K562 (cell line): ENCODE measurements around the gene SEPTIN1. TPM values are rescaled to one million over a fixed set of nuclear protein-coding genes. Genes with fewer than 3 reads are reported as not detected.

Source experiments
- DPF2 ChIP-seq: fragments of 450-650 bp; IDR thresholded peaks from 2 replicates; pipeline ENCODE4 v1.6.1; 2016
- MAZ ChIP-seq, 2 experiments: fragments of 450-650 bp in 1 of 2; sonication (generic) in 1 of 2; formaldehyde crosslinking; IDR thresholded peaks in 1 of 2; conservative IDR thresholded peaks in 1 of 2; 2 replicates each; pipeline versions ENCODE4 v1.4.0 to v1.5.0; 2020; ENCODE audit warnings: mild to moderate bottlenecking in 1 of 2, missing genetic modification reagents in 1 of 2
- NCOR1 ChIP-seq: fragments of 450-650 bp; IDR thresholded peaks from 2 replicates; pipeline ENCODE4 v1.6.1; 2016; ENCODE audit warnings: mild to moderate bottlenecking, moderate library complexity
- NR2C2 ChIP-seq, 2 experiments: fragments of 200-800 bp in 1 of 2; sonication (Bioruptor generic) in 1 of 2; sonication (generic) in 1 of 2; formaldehyde crosslinking in 1 of 2; IDR thresholded peaks; 2 replicates each; pipeline versions ENCODE4 v1.6.1 to v1.8.0; 2016 to 2022; ENCODE audit warnings: mild to moderate bottlenecking in 1 of 2, missing compliant biosample characterization in 1 of 2, missing genetic modification characterization in 1 of 2, missing genetic modification reagents in 1 of 2
- PHB2 ChIP-seq: fragments of 450-650 bp; IDR thresholded peaks from 2 replicates; pipeline ENCODE4 v1.6.1; 2017; ENCODE audit warnings: low read depth
- RBBP5 ChIP-seq: fragments of 200-600 bp; sonication (generic); IDR thresholded peaks from 2 replicates; pipeline ENCODE4 v1.6.1; 2012; ENCODE audit warnings: borderline replicate concordance, mild to moderate bottlenecking, low read length, control low read depth, inconsistent platforms; ENCODE audit not compliant: insufficient read depth, poor library complexity, severe bottlenecking
- VEZF1 ChIP-seq: fragments of 200-800 bp; sonication (Bioruptor generic); IDR thresholded peaks from 2 replicates; pipeline ENCODE4 v1.6.1; 2017; ENCODE audit warnings: missing genetic modification characterization, missing compliant biosample characterization
- polyA plus RNA-seq, 8 experiments: library from polyadenylated mRNA; depleted of rRNA in 4 of 8; stranded (reverse) in 5 of 8; unstranded in 3 of 8; fragments of >200 nt; fragmentation: Nextera tagmentation in 2 of 8; fragmentation: Illumina TruSeq in 1 of 8; extraction: Ambion mirVana in 2 of 8; extraction: Trizol in 1 of 8; gene quantifications; 2 replicates each; pipeline versions ENCODE4 v1.2.1 to v1.2.3, GENCODE V29; 2011 to 2014; ENCODE audit warnings: inconsistent platforms in 1 of 8, missing spikeins in 1 of 8
- total RNA-seq, 7 experiments: library from RNA; depleted of rRNA in 6 of 7; stranded (reverse); fragments of >200 nt in 6 of 7; fragmentation: Illumina TruSeq in 2 of 7; extraction: Trizol in 2 of 7; gene quantifications; 2 replicates each; pipeline versions ENCODE4 v1.2.1 to v1.2.3, GENCODE V29; 2011 to 2021; ENCODE audit warnings: low replicate concordance in 1 of 7
- TF ChIP-seq, protein P1 (sequence below): fragments of 450-650 bp; IDR thresholded peaks from 2 replicates; pipeline ENCODE4 v1.6.1; 2017; ENCODE audit warnings: antibody characterized with exemption, mild to moderate bottlenecking

The SEPTIN1 gene
- total and polyA plus RNA-seq, 9 of the 15 experiments (the other 6 are each of a cell fraction or from before 2014, with no cell fraction given): 0.23 to 5.6 (median 1.7) TPM; not detected in 1

DNA sequence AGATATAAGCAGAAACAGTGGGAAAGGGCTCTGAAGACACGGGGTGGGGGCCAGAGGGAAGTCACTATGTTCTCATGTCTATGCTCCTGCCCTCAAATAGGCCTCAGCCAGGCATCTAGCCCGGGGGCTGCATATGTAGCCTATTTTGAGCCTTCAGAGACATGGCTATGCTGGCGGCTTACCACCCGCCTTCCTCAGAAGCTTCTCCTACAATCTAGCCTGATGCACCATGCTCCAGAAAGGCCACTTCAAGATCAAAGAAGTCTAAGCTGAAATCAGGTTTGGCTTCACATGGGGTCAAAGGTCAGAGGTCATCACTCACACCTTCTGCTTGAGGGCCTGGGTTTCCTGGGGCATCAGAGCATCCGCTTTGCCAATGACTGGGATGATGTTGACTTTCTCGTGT lies 1.6 kb downstream of the SEPTIN1 start (continued):
- TF ChIP-seq, protein P1, sequence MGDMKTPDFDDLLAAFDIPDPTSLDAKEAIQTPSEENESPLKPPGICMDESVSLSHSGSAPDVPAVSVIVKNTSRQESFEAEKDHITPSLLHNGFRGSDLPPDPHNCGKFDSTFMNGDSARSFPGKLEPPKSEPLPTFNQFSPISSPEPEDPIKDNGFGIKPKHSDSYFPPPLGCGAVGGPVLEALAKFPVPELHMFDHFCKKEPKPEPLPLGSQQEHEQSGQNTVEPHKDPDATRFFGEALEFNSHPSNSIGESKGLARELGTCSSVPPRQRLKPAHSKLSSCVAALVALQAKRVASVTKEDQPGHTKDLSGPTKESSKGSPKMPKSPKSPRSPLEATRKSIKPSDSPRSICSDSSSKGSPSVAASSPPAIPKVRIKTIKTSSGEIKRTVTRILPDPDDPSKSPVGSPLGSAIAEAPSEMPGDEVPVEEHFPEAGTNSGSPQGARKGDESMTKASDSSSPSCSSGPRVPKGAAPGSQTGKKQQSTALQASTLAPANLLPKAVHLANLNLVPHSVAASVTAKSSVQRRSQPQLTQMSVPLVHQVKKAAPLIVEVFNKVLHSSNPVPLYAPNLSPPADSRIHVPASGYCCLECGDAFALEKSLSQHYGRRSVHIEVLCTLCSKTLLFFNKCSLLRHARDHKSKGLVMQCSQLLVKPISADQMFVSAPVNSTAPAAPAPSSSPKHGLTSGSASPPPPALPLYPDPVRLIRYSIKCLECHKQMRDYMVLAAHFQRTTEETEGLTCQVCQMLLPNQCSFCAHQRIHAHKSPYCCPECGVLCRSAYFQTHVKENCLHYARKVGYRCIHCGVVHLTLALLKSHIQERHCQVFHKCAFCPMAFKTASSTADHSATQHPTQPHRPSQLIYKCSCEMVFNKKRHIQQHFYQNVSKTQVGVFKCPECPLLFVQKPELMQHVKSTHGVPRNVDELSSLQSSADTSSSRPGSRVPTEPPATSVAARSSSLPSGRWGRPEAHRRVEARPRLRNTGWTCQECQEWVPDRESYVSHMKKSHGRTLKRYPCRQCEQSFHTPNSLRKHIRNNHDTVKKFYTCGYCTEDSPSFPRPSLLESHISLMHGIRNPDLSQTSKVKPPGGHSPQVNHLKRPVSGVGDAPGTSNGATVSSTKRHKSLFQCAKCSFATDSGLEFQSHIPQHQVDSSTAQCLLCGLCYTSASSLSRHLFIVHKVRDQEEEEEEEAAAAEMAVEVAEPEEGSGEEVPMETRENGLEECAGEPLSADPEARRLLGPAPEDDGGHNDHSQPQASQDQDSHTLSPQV: no peak; the same call in 1 of the 2 replicates
- TF ChIP-seq NR2C2 (CRISPR knock-in tag; IDR thresholded peaks at IDR 0.05) (peak; percentile 96), NR2C2 (tag; IDR thresholded peaks at IDR 0.05) (no peak), NCOR1 (no peak), MAZ (CRISPR knock-in tag; conservative IDR thresholded peaks at IDR 0.05 in 1 of 2, IDR thresholded peaks at IDR 0.05 in 1 of 2) (0 out of 4 replicates have a peak, but pooled peaks of 1 of the 2 experiments have one; percentile 2), PHB2 (no peak), VEZF1 (CRISPR knock-in tag) (no peak), RBBP5 (no peak), DPF2 (no peak)
